Measurements from ENCODE around the gene CNBP. TPM values are rescaled to one million over a fixed set of nuclear protein-coding genes. Genes with fewer than 3 reads are reported as not detected.
"Not testable (repeated sequence)": the region's sequence is repeated elsewhere in the genome, so short reads cannot be mapped to it uniquely, and the experiment has no call there.

CNBP gene
- total RNA-seq, 1 experiment from 2014 or later = 353 TPM

DNA sequence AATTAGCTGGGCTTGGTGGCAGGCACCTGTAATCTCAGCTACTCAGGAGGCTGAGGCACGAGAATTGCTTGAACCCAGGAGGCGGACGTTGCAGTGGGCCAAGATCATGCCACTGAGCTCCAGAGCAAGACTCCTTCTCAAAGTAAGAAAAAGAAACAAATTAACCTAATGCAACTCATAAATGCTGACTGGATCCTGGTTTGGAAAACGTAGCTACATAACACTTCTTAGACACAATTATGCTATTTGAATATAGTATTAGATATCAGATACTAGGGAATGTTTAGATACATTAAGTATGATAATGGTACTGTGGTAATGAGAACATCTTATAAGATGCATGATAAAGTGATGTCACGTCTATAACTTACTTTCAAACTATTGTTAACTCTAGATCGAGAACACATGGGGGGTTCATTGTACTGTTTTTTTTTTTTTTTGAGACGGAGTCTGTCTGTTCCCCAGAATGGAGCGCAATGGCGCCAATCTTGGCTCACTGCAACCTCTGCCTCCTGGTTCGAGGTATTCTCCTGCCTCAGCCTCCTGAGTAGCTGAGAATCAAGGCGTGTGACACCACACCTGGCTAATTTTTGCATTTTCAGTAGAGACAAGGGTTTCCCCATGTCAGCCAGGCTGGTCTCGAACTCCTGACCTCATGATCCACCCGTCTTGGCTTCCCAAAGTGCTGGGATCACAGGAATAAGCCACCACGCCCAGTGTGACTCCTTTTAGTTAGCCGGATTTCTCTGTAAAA is 16.9 kb downstream of the CNBP start:
- H3K9me3 ChIP-seq (ENCODE audit: control insufficient read depth in 1 of 2, insufficient read depth in 1 of 2, low read depth in 1 of 2, low read length in 2 of 2) = no peaks in the 10 kb centered on the region
- intact Hi-C loops (cut with micrococcal nuclease) = no loop called here
- no peaks in the 10 kb centered on the region for H3K9me2 ChIP-seq (ENCODE audit: insufficient read depth)
- no peak for ATAC-seq
- POLR2A ChIA-PET = no interaction called here
- peaks cover 43 to 46% of the 10 kb centered on the region in 2 experiments for H3K36me3 ChIP-seq (ENCODE audit: control insufficient read depth in 1 of 2, insufficient read depth in 2 of 2, low read length in 2 of 2)
- CTCF ChIA-PET = no interaction called here
- no peak overlapping the region for H2AFZ ChIP-seq (ENCODE audit: low read depth, low read length, poor library complexity, severe bottlenecking)
- DNase-seq (ENCODE audit: low read depth, low spot score) = no peak
- no peak overlapping the region for H3K4me2 ChIP-seq (ENCODE audit: low read length)
- H3K27ac ChIP-seq (ENCODE audit: low read depth, low read length) = no peak overlapping the region
- peaks cover 4 to 17% of the 10 kb centered on the region in 2 experiments; a peak in 3 of 4 replicates for H3K4me1 ChIP-seq (ENCODE audit: control insufficient read depth in 1 of 2, insufficient read depth in 2 of 2, low read length in 2 of 2)
- TF ChIP-seq POLR2AphosphoS5 (IDR thresholded peaks at IDR 0.05; ENCODE audit: low read depth, low read length) (peak; percentile 25), EZH2 (IDR thresholded peaks at IDR 0.05) (no peak)
- H3K79me2 ChIP-seq (ENCODE audit: insufficient read depth, low read length) = peaks cover 43% of the 10 kb centered on the region
- H4K20me1 ChIP-seq (ENCODE audit: insufficient read depth) = peaks cover 22% of the 10 kb centered on the region; the same call in 1 of the 2 replicates
- no peak overlapping the region for H3K9ac ChIP-seq (ENCODE audit: low read length)
- H3K27me3 ChIP-seq (ENCODE audit: insufficient read depth, low read length) = no peaks in the 10 kb centered on the region
- RAD21 ChIA-PET (ENCODE audit: low non-redundant PET in 1 of 2, low total read pairs in 2 of 2, uncharacterized antibody in 2 of 2, unreplicated experiment in 2 of 2) = no interaction called here
- no TSS peak for BruUV-seq (replicated peaks)
- no peak overlapping the region for H3K4me3 ChIP-seq (replicated peaks in 1 of 2; ENCODE audit: low read depth in 1 of 2, low read length in 2 of 2)

- ATAC-seq; H2AFZ ChIP-seq (ENCODE audit: low read depth, low read length, poor library complexity, severe bottlenecking); DNase-seq (ENCODE audit: low read depth, low spot score); RAD21 ChIA-PET (ENCODE audit: low non-redundant PET in 1 of 2, low total read pairs in 2 of 2, uncharacterized antibody in 2 of 2, unreplicated experiment in 2 of 2); H3K4me2 ChIP-seq (ENCODE audit: low read length); H3K27me3 ChIP-seq (ENCODE audit: insufficient read depth, low read length); intact Hi-C loops (cut with micrococcal nuclease); POLR2A ChIA-PET; H3K9ac ChIP-seq (ENCODE audit: low read length); H3K4me3 ChIP-seq (replicated peaks in 1 of 2; ENCODE audit: low read depth in 1 of 2, low read length in 2 of 2); H3K9me3 ChIP-seq (ENCODE audit: control insufficient read depth in 1 of 2, insufficient read depth in 1 of 2, low read depth in 1 of 2, low read length in 2 of 2); BruUV-seq (replicated peaks); H3K27ac ChIP-seq (ENCODE audit: low read depth, low read length); CTCF ChIA-PET; H3K9me2 ChIP-seq (ENCODE audit: insufficient read depth): not testable (repeated sequence)
- peaks cover 4 to 17% of the 10 kb centered on the region in 2 experiments; a peak in 3 of 4 replicates for H3K4me1 ChIP-seq (ENCODE audit: control insufficient read depth in 1 of 2, insufficient read depth in 2 of 2, low read length in 2 of 2)
- peaks cover 11% of the 10 kb centered on the region; the same call in 1 of the 2 replicates for H4K20me1 ChIP-seq (ENCODE audit: insufficient read depth)
- H3K79me2 ChIP-seq (ENCODE audit: insufficient read depth, low read length) = peaks cover 32% of the 10 kb centered on the region
- peaks cover 32 to 34% of the 10 kb centered on the region in 2 experiments for H3K36me3 ChIP-seq (ENCODE audit: control insufficient read depth in 1 of 2, insufficient read depth in 2 of 2, low read length in 2 of 2)
Observed at GRCh38 chr3:129165594-129165993, 18.1 kb downstream of the CNBP start.
